Measurements from ENCODE around the gene OPTC.
"Not testable (repeated sequence)": the region's sequence is repeated elsewhere in the genome, so short reads cannot be mapped to it uniquely, and the experiment has no call there.

Gene OPTC, protein sequence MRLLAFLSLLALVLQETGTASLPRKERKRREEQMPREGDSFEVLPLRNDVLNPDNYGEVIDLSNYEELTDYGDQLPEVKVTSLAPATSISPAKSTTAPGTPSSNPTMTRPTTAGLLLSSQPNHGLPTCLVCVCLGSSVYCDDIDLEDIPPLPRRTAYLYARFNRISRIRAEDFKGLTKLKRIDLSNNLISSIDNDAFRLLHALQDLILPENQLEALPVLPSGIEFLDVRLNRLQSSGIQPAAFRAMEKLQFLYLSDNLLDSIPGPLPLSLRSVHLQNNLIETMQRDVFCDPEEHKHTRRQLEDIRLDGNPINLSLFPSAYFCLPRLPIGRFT

DNA sequence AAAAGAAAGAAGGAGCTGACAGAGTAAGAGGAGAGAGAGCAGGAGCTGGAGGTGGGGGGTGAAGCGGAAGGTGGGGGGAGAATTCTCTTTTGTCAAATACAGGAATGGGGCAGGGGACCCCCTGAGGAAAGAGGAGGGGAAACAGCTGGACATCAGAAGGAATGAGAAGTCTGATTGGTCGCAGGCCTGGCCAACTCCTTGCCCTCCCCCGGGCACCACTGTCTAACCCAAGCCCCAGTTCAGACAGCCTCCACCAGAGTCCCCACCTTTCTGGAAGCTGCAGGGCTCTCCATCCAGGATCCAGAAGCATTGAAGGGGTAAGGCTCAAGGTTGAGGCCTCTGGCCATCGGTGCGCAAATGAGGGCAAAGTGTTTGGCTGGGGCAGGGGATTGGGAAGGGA is at the start of gene OPTC:
TSS of gene OPTC (plus strand) at position 253 of the 400 bp plus-strand sequence. CDS start 1,853 bp downstream, outside the sequence.
- no peak for FAIRE-seq

- FAIRE-seq, result no peak
Observed at GRCh38 chr1:203444171-203444576, 49.8 kb upstream of the OPTC start.

GRCh38 chr1:203447151-203447550 is 46.8 kb upstream of the OPTC start:
- FAIRE-seq, result no peak

DNA sequence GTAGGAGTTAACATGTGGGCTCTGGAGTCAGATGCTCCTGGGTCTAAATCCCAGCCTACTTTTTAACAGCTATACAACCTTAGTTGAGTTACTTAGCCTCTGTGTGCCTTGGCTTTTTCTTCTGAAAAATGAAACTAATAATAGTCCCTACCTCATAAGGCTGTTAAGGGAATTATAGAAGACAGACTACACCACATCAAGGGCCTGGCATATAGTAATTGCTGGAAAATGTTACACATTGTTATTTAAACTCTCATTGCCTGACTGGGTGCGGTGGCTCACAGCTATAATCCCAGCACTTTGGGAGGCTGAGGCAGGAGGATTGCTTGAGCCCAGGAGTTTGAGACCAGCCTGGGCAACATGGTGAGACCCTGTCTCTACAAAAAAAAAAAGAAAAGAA is 46.4 kb upstream of the OPTC start:
- FAIRE-seq, result not testable (repeated sequence)

DNA sequence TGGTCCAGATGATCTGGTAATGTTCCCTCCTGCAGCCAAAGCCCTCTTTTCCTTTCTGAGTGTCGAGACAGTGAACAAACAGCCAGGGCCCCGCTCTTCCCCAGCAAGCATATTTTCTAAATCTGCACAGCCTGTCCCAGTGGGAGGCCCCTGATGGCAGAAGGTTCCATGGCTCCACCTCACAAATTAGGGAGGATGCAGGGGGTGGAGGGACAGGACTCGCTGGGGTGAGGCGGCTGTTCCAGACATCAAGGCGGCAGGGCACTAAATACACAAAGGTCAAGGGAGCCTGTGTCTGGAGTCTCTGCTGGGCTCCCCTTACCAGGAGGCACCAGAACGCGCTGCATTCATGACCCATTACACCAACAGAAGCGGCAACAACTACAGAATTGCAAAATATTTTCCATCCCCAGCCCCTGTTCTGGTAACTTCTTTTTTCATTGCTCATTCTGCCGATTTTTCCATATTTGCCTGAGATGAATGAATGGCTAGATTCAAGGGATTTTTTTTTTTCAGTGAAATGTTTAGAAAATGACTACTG is 45.4 kb upstream of the OPTC start:
- FAIRE-seq, result no peak

- no peak for FAIRE-seq
Observed at GRCh38 chr1:203450001-203450400, 44.0 kb upstream of the OPTC start.

DNA sequence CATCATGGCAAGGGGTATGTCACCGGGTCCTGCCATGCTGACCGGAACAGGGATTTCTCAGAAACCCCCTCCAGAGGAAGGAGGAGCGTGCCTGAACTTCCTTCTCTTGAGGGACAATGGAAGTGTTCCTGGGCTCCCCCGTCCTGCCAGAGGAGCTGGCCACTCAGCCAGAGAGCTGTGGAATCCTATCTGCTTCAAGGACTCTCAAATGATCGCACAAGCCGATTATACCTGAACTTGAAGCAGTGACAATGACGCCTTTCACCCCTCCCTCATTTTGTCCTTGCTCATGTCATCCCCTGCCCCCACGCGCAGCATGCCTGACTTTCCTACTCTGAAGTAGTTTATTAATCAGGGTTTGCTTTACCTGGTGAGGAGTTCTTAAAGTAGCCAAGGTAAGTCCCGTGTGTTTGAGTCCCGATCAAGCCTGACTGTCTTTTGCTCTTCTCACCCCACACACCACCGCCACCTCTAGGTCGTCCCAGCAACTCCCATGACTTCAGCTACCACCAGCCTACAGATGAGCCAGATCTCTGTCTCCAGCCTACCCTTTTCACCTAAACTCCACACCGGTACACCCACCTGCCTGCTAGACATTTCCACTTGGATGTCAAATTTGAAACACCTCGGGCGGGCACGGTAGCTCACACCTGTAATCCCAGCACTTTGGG is 43.3 kb upstream of the OPTC start:
- FAIRE-seq, result no peak

- FAIRE-seq, result no peak
Observed at GRCh38 chr1:203451836-203452784, 41.8 kb upstream of the OPTC start.

- no peak for FAIRE-seq
Observed at GRCh38 chr1:203453016-203453415, 40.9 kb upstream of the OPTC start.

DNA sequence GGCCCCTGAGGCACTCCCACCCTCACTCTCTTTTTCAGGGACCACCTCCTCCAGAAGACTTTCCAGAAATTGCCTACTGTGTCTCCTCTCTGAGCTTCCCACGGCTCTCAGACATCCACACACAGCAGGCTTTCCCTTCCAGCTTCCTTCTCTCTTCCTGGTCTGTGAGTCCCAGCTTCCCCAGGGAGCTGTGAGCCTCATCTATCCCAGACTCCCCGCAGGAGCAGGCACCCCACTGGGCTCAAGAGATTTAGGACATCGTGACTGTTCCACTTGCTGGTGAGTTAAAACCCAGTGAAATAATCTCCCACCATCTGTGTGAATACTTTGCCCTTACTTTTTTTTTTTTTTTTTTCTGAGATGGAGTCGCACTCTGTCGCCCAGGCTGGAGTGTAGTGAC is 40.3 kb upstream of the OPTC start:
- no peak for FAIRE-seq

DNA sequence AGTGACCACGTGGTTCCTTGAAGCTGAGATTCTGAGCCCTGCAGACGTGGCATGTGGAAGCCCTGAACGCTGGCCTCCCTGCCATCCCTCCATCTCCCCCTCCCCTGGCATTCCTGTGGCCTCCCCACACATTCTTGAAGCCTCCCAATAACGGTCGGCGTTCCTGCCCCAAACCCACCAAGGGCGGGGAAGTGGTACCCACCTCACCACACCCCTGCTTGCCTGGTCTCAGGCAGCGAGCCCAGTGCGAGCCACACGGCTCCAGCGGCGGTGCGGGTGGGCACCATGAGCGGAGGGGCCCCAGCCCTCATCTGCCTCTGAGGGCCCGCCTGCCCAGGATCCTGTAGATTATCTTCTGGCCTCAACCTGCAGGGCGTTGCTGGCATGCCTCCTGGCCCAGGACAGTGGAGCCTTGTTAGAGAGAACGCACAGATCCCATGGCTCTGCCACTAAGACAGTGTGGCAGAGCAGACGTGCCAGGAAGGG is 38.9 kb upstream of the OPTC start:
- no peak for FAIRE-seq

DNA sequence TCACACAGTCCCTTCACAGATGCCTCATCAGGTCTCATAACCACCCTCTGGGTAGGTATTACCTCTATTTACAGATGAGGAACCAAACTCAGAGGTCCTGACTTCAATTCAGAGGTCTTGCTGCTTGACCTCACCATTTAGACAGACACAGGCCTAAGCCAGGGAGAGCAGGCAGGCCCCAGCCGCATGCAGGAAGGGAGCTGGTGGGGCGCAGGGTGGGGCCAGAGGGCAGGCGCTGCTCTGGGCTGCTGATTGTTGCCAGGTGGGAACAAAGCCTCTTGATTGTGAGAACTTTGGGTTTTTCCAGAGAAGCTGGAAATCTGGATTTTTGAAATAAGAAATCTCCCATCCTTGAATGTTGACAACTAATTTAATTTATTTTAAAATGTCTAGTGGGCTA is 38.2 kb upstream of the OPTC start:
- no peak for FAIRE-seq

DNA sequence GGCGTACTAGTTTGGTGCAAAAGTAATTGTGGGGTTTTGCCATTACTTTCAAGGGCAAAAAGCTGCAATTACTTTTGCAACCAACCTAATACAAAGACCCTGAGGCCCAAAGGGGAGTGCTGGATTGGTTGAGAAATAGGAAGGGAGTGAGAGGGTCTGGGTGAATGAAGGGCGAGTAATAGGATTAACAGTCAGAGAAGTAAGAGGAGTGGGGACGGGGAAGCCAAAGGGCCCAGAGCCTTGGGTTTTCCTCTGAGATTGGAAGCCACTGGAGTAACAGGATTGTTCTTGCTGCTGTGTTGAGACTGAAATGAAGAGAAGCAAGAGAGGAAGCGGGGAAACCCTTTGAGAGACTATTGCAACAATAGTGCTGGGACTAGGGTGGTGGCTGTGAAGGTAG is 37.4 kb upstream of the OPTC start:
- no peak for FAIRE-seq

- FAIRE-seq, result no peak
Observed at GRCh38 chr1:203458078-203458477, 35.9 kb upstream of the OPTC start.

DNA sequence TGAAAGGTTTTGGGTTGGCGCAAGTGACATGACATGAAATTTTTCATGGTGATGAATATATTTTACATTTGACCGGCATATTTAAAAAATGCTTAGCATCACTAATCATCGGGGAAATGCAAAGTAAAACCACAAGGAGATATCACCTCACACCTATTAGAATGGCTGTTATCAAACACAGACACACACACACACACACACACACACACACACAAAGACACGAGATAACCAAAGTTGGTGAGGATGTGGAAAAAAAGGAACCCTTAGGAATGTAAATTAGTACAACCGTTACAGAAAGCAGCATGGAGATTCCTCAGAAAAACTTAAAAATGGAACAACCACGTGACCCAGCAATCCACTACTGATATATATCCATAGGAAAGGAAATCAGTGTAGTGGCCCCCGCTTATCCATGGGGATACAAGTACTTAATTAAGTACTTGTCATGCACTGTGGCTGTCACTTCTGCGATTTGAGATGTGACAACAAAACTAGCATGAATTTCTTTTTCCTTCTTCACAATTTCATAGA is 34.2 kb upstream of the OPTC start:
- no peak for FAIRE-seq

DNA sequence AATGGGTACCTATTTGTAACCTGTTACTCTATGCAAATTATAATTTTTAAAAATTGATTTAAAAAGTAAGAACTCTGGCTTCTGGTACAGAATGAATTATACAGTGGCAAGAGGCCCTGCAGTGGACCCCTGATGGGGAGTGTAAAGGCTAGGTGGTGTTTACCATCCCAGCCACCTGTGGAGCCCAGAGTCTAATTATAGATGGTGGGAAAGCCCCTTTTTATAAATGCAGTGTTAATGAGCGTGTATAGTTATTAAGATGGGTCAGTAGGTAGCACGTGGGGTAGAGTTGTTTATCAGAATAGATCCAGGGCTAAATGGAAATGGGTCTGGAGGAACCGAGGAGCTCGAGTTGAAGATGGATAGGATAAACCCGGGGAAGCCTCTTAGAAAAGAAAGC is 32.2 kb upstream of the OPTC start:
- FAIRE-seq, result no peak

GRCh38 chr1:203462143-203462542 is 31.8 kb upstream of the OPTC start:
- no peak for FAIRE-seq

GRCh38 chr1:203462878-203463277 is 31.1 kb upstream of the OPTC start:
- FAIRE-seq, result no peak

- no peak for FAIRE-seq
Observed at GRCh38 chr1:203463469-203464062, 30.4 kb upstream of the OPTC start.

GRCh38 chr1:203464226-203464625 is 29.7 kb upstream of the OPTC start:
- no peak for FAIRE-seq

DNA sequence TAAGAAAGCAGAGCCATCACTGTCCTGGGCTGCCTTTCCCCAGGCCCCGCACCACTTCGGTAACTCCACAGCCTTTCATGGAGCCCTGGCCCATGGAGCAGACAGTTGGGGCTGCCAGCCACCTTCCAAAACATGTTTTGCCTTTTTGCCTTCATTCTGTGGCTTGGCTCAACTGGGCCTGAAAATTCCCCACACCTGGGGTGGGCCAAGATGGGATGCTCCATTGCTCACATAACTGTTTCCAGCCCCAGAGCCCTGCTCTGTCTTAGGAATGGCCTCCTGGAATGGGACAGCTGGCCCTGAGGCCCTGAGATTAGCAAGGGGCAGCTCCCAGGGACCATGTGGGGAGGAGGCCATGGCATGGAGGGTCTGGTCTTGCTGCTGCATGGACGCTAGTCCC is 29.2 kb upstream of the OPTC start:
- FAIRE-seq, result no peak

GRCh38 chr1:203465146-203465798 is 28.7 kb upstream of the OPTC start:
- FAIRE-seq, result no peak

Measured in A204.1 (cell line).